Ishikawa (cell line): ENCODE measurements around the gene ZP1.

ENCODE experiments used
- CEBPB ChIP-seq: IDR thresholded peaks from 2 replicates; pipeline ENCODE4 v1.6.1; 2012
- CREB1 ChIP-seq: IDR thresholded peaks from 2 replicates; pipeline ENCODE4 v1.6.1; 2012; ENCODE audit warnings: low read depth
- EGR1 ChIP-seq: IDR thresholded peaks from 2 replicates; pipeline ENCODE4 v1.6.1; 2012
- EP300 ChIP-seq: IDR thresholded peaks from 2 replicates; pipeline ENCODE4 v1.6.1; 2012; ENCODE audit warnings: borderline replicate concordance
- FOXM1 ChIP-seq: IDR thresholded peaks from 2 replicates; pipeline ENCODE4 v1.6.1; 2012; ENCODE audit warnings: low read depth, borderline replicate concordance
- MAX ChIP-seq: IDR thresholded peaks from 2 replicates; pipeline ENCODE4 v1.6.1; 2012
- NFIC ChIP-seq: IDR thresholded peaks from 2 replicates; pipeline ENCODE4 v1.6.1; 2012
- RAD21 ChIP-seq: IDR thresholded peaks from 2 replicates; pipeline ENCODE4 v1.6.1; 2012; ENCODE audit warnings: low read depth
- REST ChIP-seq: IDR thresholded peaks from 2 replicates; pipeline ENCODE4 v1.6.1; 2012; ENCODE audit warnings: low read depth, mild to moderate bottlenecking
- TAF1 ChIP-seq: IDR thresholded peaks from 2 replicates; pipeline ENCODE4 v1.6.1; 2012; ENCODE audit warnings: low read depth, mild to moderate bottlenecking
- TCF12 ChIP-seq: IDR thresholded peaks from 2 replicates; pipeline ENCODE4 v1.6.1; 2012; ENCODE audit warnings: low read depth
- TEAD4 ChIP-seq: IDR thresholded peaks from 2 replicates; pipeline ENCODE4 v1.6.1; 2012
- USF1 ChIP-seq: IDR thresholded peaks from 2 replicates; pipeline ENCODE4 v1.6.1; 2012
- YY1 ChIP-seq: IDR thresholded peaks from 2 replicates; pipeline ENCODE4 v1.6.1; 2012; ENCODE audit warnings: low read depth
- ZBTB7A ChIP-seq: IDR thresholded peaks from 2 replicates; pipeline ENCODE4 v1.6.1; 2012; ENCODE audit warnings: low read depth

Gene ZP1

GRCh38 chr11:60860943-60861342 is 6.4 kb upstream of the ZP1 start:
- TF ChIP-seq NFIC (no peak), USF1 (no peak), TAF1 (no peak), REST (no peak), CEBPB (no peak), YY1 (no peak), FOXM1 (no peak), ZBTB7A (no peak), RAD21 (no peak), TCF12 (no peak), EGR1 (no peak), TEAD4 (no peak), CREB1 (no peak), EP300 (no peak), MAX (no peak)

- TF ChIP-seq YY1 (no peak), RAD21 (no peak), ZBTB7A (no peak), USF1 (no peak), NFIC (no peak), TAF1 (no peak), TEAD4 (no peak)
Measured at GRCh38 chr11:60862171-60862570, 5.2 kb upstream of the ZP1 start.

GRCh38 chr11:60863550-60864521 is 3.5 kb upstream of the ZP1 start:
- TF ChIP-seq YY1 = no peak
- TF ChIP-seq USF1 = no peak
- TF ChIP-seq MAX = no peak
- TF ChIP-seq CEBPB = no peak

GRCh38 chr11:60864856-60865513 is 2.4 kb upstream of the ZP1 start:
- TF ChIP-seq RAD21 = no peak
- no peak for TF ChIP-seq REST
- TF ChIP-seq TEAD4 = no peak
- no peak for TF ChIP-seq TAF1
- no peak for TF ChIP-seq FOXM1
- no peak for TF ChIP-seq YY1
- no peak for TF ChIP-seq TCF12
- no peak for TF ChIP-seq EP300
- TF ChIP-seq CREB1 = no peak

GRCh38 chr11:60867871-60868681 is 734 bp downstream of the ZP1 start:
- no peak for TF ChIP-seq MAX
- TF ChIP-seq TAF1 = no peak
- TF ChIP-seq USF1 = no peak
- no peak for TF ChIP-seq RAD21
- TF ChIP-seq TEAD4 = no peak
- TF ChIP-seq YY1 = no peak
- TF ChIP-seq EP300 = no peak
- no peak for TF ChIP-seq EGR1
- no peak for TF ChIP-seq CEBPB
- no peak for TF ChIP-seq CREB1
- TF ChIP-seq REST = no peak
- TF ChIP-seq FOXM1 = no peak
- no peak for TF ChIP-seq ZBTB7A
- no peak for TF ChIP-seq NFIC
- TF ChIP-seq TCF12 = no peak
